SK-N-SH (cell line): ENCODE measurements around the gene CDS2. TPM values are rescaled to one million over a fixed set of nuclear protein-coding genes. Genes with fewer than 3 reads are reported as not detected.

Source experiments
- CTCF ChIA-PET: fragments of 300-600, 350-600 bp; formaldehyde crosslinking; extraction: SDS; loops from one replicate; lab custom pipeline; 2021; lab: Yijun Ruan, JAX
- POLR2A ChIA-PET: fragments of 350-600 bp; sonication (Branson Sonifier 250); formaldehyde crosslinking; extraction: SDS; loops from one replicate; lab custom pipeline; 2020; ENCODE audit warnings: antibody characterized with exemption, inconsistent platforms; lab: Yijun Ruan, JAX
- DNase-seq: peaks from one replicate; pipeline ENCODE4 v3.0.0; 2012
- H2AFZ ChIP-seq: fragments of 200-600 bp; sonication (generic); 2 replicates; pipeline ENCODE4 v1.8.1; 2016; ENCODE audit warnings: antibody characterized with exemption, mild to moderate bottlenecking, low read depth
- H3F3A ChIP-seq: fragments of 200-600 bp; sonication (generic); replicated peaks from 2 replicates; pipeline ENCODE3; 2016; ENCODE audit warnings: antibody characterized with exemption, mild to moderate bottlenecking; ENCODE audit not compliant: insufficient read depth
- H3K27ac ChIP-seq, 2 experiments: fragments of 200-500 bp in 1 of 2; fragments of 200-600 bp in 1 of 2; sonication (Bioruptor generic) in 1 of 2; sonication (generic), shearing (Covaris generic) in 1 of 2; 2 replicates each; pipeline versions ENCODE4 v1.5.1 to v1.6.1; 2014 to 2016; ENCODE audit warnings: low read depth in 2 of 2, inconsistent platforms in 1 of 2, low read length in 1 of 2, mild to moderate bottlenecking in 1 of 2, mixed read lengths in 1 of 2
- H3K27me3 ChIP-seq: fragments of 200-600 bp; sonication (generic), shearing (Covaris generic); 2 replicates; pipeline ENCODE4 v1.6.1; 2016; ENCODE audit warnings: mixed run types; ENCODE audit not compliant: insufficient read depth
- H3K36me3 ChIP-seq, 2 experiments: fragments of 200-500 bp in 1 of 2; fragments of 200-600 bp in 1 of 2; sonication (Bioruptor generic) in 1 of 2; sonication (generic) in 1 of 2; replicated peaks in 1 of 2; 2 replicates each; pipeline versions ENCODE3 to v1.5.1; 2014 to 2016; ENCODE audit warnings: low read length in 1 of 2, mild to moderate bottlenecking in 1 of 2; ENCODE audit not compliant: insufficient read depth in 2 of 2, control insufficient read depth in 1 of 2
- H3K4me1 ChIP-seq, 2 experiments: fragments of 200-500 bp in 1 of 2; fragments of 200-600 bp in 1 of 2; sonication (Bioruptor generic) in 1 of 2; sonication (generic), shearing (Covaris generic) in 1 of 2; 2 replicates each; pipeline versions ENCODE4 v1.5.1 to v1.6.1; 2014 to 2016; ENCODE audit warnings: low read depth in 1 of 2, low read length in 1 of 2, mixed run types in 1 of 2; ENCODE audit not compliant: insufficient read depth in 2 of 2, control insufficient read depth in 1 of 2
- H3K4me2 ChIP-seq: fragments of 200-600 bp; sonication (generic), shearing (Covaris generic); 2 replicates; pipeline ENCODE4 v1.6.1; 2017; ENCODE audit warnings: mixed run types
- H3K4me3 ChIP-seq, 2 experiments: fragments of 200-500 bp in 1 of 2; fragments of 200-600 bp in 1 of 2; sonication (Bioruptor generic) in 1 of 2; sonication (generic), shearing (Covaris generic) in 1 of 2; 2 replicates each; pipeline versions ENCODE4 v1.5.1 to v1.8.1; 2014 to 2016; ENCODE audit warnings: low read depth in 2 of 2, inconsistent platforms in 1 of 2, low read length in 1 of 2, mild to moderate bottlenecking in 1 of 2, mixed read lengths in 1 of 2, moderate library complexity in 1 of 2
- H3K79me2 ChIP-seq: fragments of 200-600 bp; sonication (generic); 2 replicates; pipeline ENCODE4 v1.8.1; 2017; ENCODE audit warnings: mild to moderate bottlenecking; ENCODE audit not compliant: insufficient read depth
- H3K9ac ChIP-seq: fragments of 200-600 bp; sonication (generic); 2 replicates; pipeline ENCODE4 v1.6.1; 2017; ENCODE audit warnings: mixed run types
- H3K9me2 ChIP-seq: fragments of 200-600 bp; sonication (generic); 2 replicates; pipeline ENCODE4 v1.6.1; 2017; ENCODE audit warnings: mixed run types
- H3K9me3 ChIP-seq: fragments of 200-600 bp; sonication (generic); 2 replicates; pipeline ENCODE4 v1.6.1; 2017; ENCODE audit warnings: mixed run types, mild to moderate bottlenecking, moderate library complexity
- H4K20me1 ChIP-seq: fragments of 200-600 bp; sonication (generic); 2 replicates; pipeline ENCODE4 v1.6.1; 2017; ENCODE audit warnings: mild to moderate bottlenecking, mixed run types; ENCODE audit not compliant: insufficient read depth
- CHD2 ChIP-seq: fragments of 150-350 bp; IDR thresholded peaks from 2 replicates; pipeline ENCODE4 v1.6.1; 2018; ENCODE audit warnings: low read length; ENCODE audit not compliant: partially characterized antibody
- FOSL2 ChIP-seq: IDR thresholded peaks from 2 replicates; pipeline ENCODE4 v1.4.0; 2012; ENCODE audit warnings: low read depth, mild to moderate bottlenecking, moderate library complexity, borderline replicate concordance
- FOXJ3 ChIP-seq: sonication (generic); formaldehyde crosslinking; IDR thresholded peaks from 2 replicates; pipeline ENCODE4 v1.5.1; 2020; ENCODE audit warnings: mild to moderate bottlenecking, missing genetic modification reagents
- FOXM1 ChIP-seq: IDR thresholded peaks from 2 replicates; pipeline ENCODE4 v1.4.0; 2012; ENCODE audit warnings: low read depth, mild to moderate bottlenecking
- GABPA ChIP-seq: IDR thresholded peaks from 2 replicates; pipeline ENCODE4 v1.4.0; 2012; ENCODE audit warnings: low read depth, mild to moderate bottlenecking
- GATA2 ChIP-seq: sonication (generic); formaldehyde crosslinking; IDR thresholded peaks from 2 replicates; pipeline ENCODE4 v1.5.0; 2020; ENCODE audit warnings: mild to moderate bottlenecking, missing genetic modification reagents
- JUND ChIP-seq: IDR thresholded peaks from 2 replicates; pipeline ENCODE4 v1.4.0; 2012
- MXI1 ChIP-seq: IDR thresholded peaks from 2 replicates; pipeline ENCODE4 v1.6.1; 2012; ENCODE audit warnings: mild to moderate bottlenecking, low read depth, low read length, improper control_type of control experiment
- NFIC ChIP-seq: IDR thresholded peaks from 2 replicates; pipeline ENCODE4 v1.4.0; 2012; ENCODE audit warnings: borderline replicate concordance
- POLR2AphosphoS5 ChIP-seq: IDR thresholded peaks from 2 replicates; pipeline ENCODE4 v1.6.1; 2012; ENCODE audit warnings: low read depth, low read length
- RAD21 ChIP-seq: IDR thresholded peaks from 2 replicates; pipeline ENCODE4 v1.6.1; 2012; ENCODE audit warnings: mild to moderate bottlenecking, low read length
- RFX5 ChIP-seq: IDR thresholded peaks from 2 replicates; pipeline ENCODE4 v1.6.1; 2012; ENCODE audit warnings: mild to moderate bottlenecking, improper control_type of control experiment, low read length
- RXRA ChIP-seq: IDR thresholded peaks from 2 replicates; pipeline ENCODE4 v1.4.0; 2012; ENCODE audit warnings: low read depth, mild to moderate bottlenecking, borderline replicate concordance
- SIN3A ChIP-seq: IDR thresholded peaks from 2 replicates; pipeline ENCODE4 v1.6.1; 2012; ENCODE audit warnings: low read depth, mild to moderate bottlenecking, low read length, moderate library complexity, borderline replicate concordance
- SMC3 ChIP-seq: IDR thresholded peaks from 2 replicates; pipeline ENCODE4 v1.6.1; 2012; ENCODE audit warnings: low read depth, low read length, improper control_type of control experiment
- WGBS: methylation state at CpG from one replicate; pipeline ENCODE4 v1.1.6; 2017; ENCODE audit warnings: low lambda C conversion rate; 5-methylcytosine and 5-hydroxymethylcytosine counted together
- polyA plus RNA-seq, 3 experiments: library from polyadenylated mRNA; depleted of rRNA; stranded (reverse); fragments of >200 nt; gene quantifications; 2 replicates each; pipeline ENCODE4 v1.2.3, GENCODE V29; 2012
- TF ChIP-seq, protein P1 (sequence below): IDR thresholded peaks from 2 replicates; pipeline ENCODE4 v1.6.1; 2012; ENCODE audit warnings: mild to moderate bottlenecking, low read depth, low read length, moderate library complexity
- TF ChIP-seq, protein P2 (sequence below): fragments of 200-600 bp; sonication (generic); IDR thresholded peaks from 2 replicates; pipeline ENCODE4 v1.6.1; 2017; ENCODE audit warnings: antibody characterized with exemption, mild to moderate bottlenecking, moderate library complexity

CDS2 gene
- polyA plus RNA-seq, 1 of the 3 experiments (the other 2 are of a cell fraction): 13.9 TPM

DNA sequence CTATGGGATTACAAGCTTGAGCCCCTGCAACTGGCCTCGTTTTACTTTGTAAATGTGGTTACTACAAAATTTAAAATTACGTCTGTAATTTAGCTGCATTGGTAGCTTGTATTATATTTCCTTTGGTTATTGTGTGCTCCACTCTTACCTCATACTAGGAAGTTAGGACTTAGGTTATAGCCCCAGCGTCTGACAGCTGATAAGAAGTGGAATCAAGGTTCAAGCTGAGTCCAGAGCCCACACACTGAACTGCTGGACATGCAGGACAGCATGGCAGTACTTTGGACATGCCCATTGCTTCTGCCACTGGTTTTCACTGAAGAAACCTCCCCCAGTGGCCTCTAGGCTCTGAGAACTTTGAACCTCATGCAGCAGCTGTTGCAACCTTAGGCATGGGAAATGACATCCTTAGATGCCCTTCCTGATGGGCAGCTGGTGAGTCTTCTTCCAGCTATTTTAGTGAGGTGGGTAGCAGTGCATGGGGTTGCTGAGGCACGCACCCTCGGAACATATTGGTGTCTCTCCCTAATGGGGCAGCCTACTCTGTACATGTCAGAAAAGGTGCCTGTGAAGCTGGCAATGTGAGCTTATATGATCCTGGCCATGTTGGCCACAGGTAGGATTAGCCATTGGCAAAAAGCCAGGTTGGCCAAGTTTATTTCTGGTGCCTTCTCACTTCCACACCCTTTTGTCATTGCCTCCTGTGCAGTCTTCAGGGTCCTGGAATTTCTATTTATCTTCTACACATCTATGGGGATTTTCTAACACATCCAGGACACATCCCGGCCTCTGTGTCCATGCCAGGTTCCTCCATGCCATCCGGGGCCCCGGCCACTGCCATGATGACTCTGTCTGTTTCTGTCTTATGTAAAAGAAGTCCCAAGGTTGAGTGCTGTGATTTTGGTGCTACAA lies 85.3 kb downstream of the CDS2 start:
- Histone ChIP-seq H3K4me3 (no peak overlapping the region), H3K9me2 (no peaks in the 10 kb centered on the region), H3K36me3 (peaks cover 2 to 6% of the 10 kb centered on the region in 2 experiments), H4K20me1 (no peaks in the 10 kb centered on the region), H3F3A (peaks cover 5% of the 10 kb centered on the region), H3K27me3 (no peaks in the 10 kb centered on the region), H3K79me2 (no peaks in the 10 kb centered on the region), H2AFZ (no peak overlapping the region), H3K4me1 (peaks cover 4 to 6% of the 10 kb centered on the region in 2 experiments; a peak in 3 of 4 replicates), H3K27ac (no peak overlapping the region), H3K4me2 (no peak overlapping the region), H3K9me3 (no peaks in the 10 kb centered on the region), H3K9ac (no peak overlapping the region)
- ChIA-PET CTCF (interaction anchor here (0.6 to 13.5 kb wide), 8 partner anchors 10 to 235 kb away, joined by 3 to 260 read pairs (median 4); partner anchors contain the start of gene PROKR2), POLR2A (no interaction called here)
- no peak for TF ChIP-seq FOXM1
- no peak for TF ChIP-seq JUND
- TF ChIP-seq NFIC: no peak
- TF ChIP-seq GABPA: no peak
- TF ChIP-seq FOSL2: no peak
- TF ChIP-seq RAD21: no peak
- TF ChIP-seq RFX5: no peak
- TF ChIP-seq MXI1: no peak
- TF ChIP-seq, protein P1, sequence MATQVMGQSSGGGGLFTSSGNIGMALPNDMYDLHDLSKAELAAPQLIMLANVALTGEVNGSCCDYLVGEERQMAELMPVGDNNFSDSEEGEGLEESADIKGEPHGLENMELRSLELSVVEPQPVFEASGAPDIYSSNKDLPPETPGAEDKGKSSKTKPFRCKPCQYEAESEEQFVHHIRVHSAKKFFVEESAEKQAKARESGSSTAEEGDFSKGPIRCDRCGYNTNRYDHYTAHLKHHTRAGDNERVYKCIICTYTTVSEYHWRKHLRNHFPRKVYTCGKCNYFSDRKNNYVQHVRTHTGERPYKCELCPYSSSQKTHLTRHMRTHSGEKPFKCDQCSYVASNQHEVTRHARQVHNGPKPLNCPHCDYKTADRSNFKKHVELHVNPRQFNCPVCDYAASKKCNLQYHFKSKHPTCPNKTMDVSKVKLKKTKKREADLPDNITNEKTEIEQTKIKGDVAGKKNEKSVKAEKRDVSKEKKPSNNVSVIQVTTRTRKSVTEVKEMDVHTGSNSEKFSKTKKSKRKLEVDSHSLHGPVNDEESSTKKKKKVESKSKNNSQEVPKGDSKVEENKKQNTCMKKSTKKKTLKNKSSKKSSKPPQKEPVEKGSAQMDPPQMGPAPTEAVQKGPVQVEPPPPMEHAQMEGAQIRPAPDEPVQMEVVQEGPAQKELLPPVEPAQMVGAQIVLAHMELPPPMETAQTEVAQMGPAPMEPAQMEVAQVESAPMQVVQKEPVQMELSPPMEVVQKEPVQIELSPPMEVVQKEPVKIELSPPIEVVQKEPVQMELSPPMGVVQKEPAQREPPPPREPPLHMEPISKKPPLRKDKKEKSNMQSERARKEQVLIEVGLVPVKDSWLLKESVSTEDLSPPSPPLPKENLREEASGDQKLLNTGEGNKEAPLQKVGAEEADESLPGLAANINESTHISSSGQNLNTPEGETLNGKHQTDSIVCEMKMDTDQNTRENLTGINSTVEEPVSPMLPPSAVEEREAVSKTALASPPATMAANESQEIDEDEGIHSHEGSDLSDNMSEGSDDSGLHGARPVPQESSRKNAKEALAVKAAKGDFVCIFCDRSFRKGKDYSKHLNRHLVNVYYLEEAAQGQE: no peak
- TF ChIP-seq POLR2AphosphoS5: no peak
- TF ChIP-seq SIN3A: no peak
- TF ChIP-seq FOXJ3: no peak
- no peak for TF ChIP-seq SMC3
- TF ChIP-seq GATA2 (CRISPR knock-in tag): no peak
- no peak for TF ChIP-seq CHD2
- TF ChIP-seq, protein P2, sequence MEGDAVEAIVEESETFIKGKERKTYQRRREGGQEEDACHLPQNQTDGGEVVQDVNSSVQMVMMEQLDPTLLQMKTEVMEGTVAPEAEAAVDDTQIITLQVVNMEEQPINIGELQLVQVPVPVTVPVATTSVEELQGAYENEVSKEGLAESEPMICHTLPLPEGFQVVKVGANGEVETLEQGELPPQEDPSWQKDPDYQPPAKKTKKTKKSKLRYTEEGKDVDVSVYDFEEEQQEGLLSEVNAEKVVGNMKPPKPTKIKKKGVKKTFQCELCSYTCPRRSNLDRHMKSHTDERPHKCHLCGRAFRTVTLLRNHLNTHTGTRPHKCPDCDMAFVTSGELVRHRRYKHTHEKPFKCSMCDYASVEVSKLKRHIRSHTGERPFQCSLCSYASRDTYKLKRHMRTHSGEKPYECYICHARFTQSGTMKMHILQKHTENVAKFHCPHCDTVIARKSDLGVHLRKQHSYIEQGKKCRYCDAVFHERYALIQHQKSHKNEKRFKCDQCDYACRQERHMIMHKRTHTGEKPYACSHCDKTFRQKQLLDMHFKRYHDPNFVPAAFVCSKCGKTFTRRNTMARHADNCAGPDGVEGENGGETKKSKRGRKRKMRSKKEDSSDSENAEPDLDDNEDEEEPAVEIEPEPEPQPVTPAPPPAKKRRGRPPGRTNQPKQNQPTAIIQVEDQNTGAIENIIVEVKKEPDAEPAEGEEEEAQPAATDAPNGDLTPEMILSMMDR: no peak
- no peak for TF ChIP-seq RXRA
- WGBS: 89% methylated on average over 6 of the region's 8 CpGs
- DNase-seq: no peak
